H54 (cell line): Measurements from ENCODE around the gene SIRT7.

ENCODE experiments used
- DNase-seq: peaks from one replicate; pipeline ENCODE4 v3.0.0; 2011; ENCODE audit warnings: low spot score, mixed read lengths; ENCODE audit not compliant: insufficient read length
- FAIRE-seq: peaks from 3 replicates; lab custom pipeline; 2011; peaks lifted over from hg19 to GRCh38; lab: Jason Lieb, UNC
- POLR2A ChIP-seq: IDR thresholded peaks from 2 replicates; pipeline ENCODE4 v1.6.1; 2011; ENCODE audit warnings: low read depth, mild to moderate bottlenecking, low read length

SIRT7 gene

DNA sequence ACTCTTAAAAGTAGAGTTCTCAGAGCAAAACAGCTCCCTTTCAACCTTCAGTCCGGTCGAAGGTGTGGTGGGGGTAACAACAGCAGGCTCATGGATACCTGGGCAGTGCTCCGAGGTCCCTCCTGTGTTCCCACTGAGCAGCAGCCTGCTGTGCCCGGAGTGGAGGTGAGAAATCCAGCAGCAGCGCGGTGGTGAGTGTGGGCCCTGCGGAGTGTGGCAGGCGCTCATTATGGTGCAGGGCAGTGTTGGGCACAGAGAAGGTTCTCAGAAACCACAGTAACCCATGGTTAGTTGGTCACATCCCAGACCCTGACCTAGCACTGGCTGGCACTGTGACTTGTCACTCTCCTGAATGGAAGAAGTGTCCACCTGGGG lies 52.6 kb downstream of the SIRT7 start:
- no peak for TF ChIP-seq POLR2A
- DNase-seq, result no peak
- FAIRE-seq, result no peak

DNA sequence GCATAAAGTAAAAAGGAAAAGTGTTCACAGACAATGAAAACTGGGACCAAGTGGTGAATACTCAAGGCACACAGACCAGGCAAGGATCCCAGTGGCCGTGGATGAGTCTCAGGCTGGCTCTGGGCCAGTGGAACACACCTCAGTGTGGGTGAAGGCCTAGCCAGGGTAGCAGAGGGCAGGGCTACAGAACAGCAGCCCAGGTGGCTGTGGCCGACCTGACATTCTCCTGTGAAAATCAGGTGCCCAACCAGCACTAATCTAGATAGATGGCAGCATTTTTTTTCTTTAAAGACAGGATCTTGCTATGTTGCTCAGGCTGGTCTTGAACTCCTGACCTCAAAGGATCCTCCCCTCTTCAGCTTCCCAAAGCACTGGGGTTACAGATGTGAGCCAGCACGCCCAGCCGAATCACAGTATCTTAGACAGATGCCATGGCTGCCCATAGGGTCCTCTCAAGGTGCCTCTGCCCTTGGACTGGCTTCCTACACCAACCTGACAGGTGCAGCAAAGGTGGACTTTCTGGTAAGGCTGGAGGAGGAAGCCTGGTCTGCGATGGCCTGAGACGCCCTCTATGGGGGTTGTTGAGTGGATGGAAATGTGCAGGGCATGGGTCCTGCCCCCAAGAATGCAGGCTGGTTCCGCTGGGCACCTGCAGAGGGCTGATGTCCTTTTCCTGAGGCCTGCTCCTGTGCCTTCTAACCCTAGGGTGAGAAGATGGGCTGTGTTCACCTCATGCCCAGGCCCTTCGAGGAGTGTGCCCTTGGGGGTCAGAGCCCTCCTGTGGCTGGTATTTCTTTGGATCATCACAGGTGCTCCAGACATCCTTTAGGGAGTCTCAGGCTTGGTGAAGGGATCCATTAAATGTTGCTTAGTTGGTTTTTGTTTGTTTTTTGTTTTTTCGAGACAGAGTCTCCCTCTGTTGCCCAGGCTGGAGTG lies 53.9 kb downstream of the SIRT7 start:
- DNase-seq (no peak), FAIRE-seq (no peak)
- no peak for TF ChIP-seq POLR2A

DNA sequence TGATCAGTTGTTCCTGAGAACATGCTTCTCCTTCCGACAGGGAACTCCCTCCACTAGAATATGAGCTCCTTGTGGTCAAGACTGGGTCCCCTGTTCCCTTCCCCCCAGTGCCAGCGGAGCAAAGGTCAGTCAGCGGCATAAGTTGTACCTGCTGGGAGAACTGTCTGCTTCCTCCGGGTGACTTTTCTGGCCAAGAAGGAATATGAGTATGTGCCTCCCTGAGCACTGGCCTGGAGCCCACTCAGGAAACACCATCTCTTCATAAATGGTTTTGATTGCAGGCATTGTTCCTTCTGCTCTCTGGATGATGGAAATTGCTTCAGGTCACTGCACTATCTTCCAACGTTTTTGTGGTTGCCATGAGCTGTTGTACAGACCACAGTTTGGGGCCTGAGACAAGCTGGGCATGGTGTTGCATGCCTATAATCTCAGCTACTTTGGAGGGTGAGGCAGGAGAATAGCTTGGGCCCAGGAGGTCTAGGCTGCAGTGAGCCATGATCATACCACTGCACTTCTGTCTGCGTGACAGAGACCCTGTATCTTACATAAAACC lies 54.8 kb downstream of the SIRT7 start:
- no peak for TF ChIP-seq POLR2A
- no peak for DNase-seq
- no peak for FAIRE-seq
